DMS153 (cell line): ENCODE data around the gene MCTP1.

Source experiments
- DNase-seq: peaks from one replicate; lab custom pipeline; 2025; lab: John Stamatoyannopoulos, UW

Gene MCTP1

GRCh38 chr5:94759961-94760360, 524.9 kb downstream of the MCTP1 start:
- DNase-seq: no peak

DNA sequence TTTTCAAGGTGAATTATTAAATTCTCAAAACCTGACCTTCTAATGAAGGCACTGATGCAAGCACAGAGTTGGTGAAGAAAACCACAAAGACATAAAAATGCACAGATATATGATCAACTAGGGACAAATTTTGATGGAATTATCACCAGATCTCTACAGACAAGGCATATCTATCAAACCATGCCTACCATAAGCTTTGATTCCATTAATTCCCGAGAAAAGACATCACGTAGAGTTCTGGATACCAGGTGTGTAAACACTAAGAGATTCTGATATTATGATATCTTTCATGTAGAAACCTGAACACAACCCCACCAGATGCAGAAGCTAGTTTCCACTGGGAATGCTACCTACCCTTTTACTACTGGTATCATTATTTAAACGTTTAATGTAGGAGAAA, 525.9 kb downstream of the MCTP1 start:
- DNase-seq: no peak

DNA sequence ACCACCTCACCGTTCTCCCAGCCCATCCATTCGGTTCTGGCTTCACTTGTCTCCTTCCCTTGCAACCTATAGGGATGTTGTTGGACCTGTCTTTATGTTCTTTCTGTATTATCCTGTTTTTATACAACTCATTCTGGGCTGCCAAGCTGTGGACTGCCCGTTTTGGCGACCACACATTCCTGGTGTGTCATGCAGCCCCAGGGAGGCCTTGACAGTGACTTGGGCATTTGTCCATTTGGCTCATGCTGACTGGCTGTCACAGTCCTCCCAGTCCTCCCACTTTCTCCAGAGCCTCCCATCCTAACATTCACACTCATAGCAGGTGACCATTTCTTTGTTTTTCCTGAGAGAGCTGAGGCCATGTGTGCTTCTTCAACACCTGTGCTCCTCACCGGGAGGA, 530.1 kb downstream of the MCTP1 start:
- no peak for DNase-seq

- no peak for DNase-seq
Measured at GRCh38 chr5:94751460-94751859, 533.4 kb downstream of the MCTP1 start.

DNA sequence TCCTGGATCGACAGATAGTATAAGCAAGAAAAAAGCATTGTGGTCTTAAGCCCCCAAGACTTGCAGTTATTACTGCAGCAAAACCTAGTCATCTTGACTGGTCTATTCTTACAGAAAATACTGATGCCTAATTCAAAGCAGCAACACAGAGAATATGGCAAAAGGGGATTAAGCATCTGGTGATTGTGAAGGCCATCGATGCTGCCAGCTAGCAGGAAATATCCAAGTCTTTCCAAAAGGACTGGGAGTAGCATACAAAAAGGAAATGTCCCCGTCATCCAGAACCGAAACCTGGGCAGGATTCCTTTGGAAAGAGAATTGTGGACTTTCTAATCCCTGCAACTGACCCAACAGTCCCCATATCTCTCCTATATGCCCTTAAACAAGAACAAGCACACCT, 534.2 kb downstream of the MCTP1 start:
- DNase-seq: no peak

GRCh38 chr5:94749042-94749441, 535.9 kb downstream of the MCTP1 start:
- DNase-seq: no peak

DNA sequence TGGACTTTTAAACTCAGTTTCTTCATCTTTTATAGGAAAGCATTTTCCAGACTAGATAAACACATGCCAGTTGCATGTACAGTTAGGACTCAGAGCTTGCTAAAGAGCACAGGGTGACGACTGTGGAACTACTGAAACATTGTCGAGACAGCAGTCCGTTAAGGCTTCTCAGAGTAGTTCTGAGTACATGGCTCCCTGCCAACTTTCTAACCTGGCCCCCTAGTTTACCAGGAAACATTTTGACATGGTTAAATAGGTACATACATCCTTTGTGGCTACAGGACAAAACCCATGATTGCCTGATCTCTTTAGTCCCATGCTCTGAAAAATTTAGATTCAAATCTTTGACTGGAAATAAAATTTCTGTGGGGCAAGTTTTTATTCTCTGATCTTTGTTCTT, 536.7 kb downstream of the MCTP1 start:
- no peak for DNase-seq

DNA sequence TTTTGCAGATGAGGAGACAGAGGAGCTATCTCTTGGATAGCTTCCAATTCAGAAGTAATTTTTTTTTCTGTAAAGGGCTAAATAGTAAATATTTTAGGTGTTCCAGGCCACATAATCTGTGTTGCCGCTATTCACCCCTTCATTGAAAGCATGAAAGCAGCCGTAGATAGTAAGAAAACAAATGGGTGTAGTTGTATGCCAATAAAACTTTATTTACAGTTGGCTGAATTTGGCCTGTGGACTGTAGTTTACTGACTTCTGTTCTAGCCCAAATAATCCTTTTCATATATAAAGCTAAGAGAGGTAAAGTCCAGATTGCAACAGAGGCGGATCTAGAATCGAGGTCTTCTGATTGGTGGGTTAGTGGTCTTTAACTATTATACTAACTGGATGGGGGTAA, 537.5 kb downstream of the MCTP1 start:
- no peak for DNase-seq

GRCh38 chr5:94746731-94747124, 538.2 kb downstream of the MCTP1 start:
- no peak for DNase-seq

DNA sequence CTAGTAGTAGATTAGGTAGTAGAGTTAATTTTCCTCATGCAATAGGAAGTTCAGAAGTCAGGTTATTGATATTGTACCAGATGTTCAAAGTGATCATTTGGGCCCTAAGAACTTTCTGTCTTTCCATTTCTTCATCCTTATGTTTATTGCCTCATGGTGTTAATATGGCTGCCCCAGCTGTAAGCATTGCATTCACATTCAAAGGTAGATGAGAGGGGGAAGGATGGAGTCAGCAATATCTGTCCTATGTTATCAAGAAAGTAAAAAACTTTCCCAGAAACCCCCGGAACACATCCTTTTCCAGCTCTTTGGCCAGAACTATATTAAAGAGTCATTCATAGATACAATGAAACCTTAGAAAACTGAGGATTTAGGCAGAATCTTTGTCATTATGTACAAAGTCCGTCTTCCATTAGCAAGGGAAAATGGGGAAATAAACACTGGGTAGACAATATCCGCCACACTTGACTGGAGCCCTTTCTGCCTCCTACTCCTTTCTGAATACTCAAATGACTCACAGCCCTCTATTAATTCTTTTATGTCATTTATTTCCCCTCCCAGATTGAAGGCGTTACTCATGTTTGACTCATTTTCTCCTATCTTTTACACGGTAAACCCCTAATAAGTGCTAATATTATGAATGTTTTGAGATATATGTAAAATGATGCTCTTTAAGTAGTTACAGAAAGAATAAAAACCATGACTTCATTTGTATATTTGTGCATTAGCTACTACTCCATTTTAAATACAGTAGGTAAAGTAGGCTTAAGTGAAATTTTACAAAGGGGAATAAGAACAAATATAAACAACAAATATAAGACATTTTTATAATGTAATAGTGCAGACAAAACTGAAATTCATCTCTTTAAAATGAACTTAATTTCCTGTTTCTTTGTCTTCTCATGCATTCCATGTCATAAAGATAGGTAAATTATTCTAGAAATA, 538.8 kb downstream of the MCTP1 start:
- DNase-seq: no peak

DNA sequence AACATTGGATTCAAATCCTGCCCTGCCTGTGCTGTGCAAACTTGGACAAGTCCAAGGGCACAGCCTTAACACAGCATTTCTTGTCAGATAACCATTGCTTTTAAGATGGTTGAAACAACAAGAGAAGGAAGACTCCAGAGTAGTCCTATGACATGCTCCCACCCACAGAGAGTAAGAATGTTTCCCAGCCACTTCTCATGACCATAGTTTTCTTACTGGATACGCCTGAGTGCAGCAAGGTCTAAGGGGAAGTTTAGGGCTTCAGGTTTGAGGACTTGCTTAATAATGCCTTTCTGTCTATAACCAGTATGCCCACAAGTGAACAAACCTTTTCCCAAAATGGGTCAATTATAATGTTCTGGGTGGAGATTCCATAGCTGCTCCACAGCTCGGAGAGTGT, 540.0 kb downstream of the MCTP1 start:
- no peak for DNase-seq

DNA sequence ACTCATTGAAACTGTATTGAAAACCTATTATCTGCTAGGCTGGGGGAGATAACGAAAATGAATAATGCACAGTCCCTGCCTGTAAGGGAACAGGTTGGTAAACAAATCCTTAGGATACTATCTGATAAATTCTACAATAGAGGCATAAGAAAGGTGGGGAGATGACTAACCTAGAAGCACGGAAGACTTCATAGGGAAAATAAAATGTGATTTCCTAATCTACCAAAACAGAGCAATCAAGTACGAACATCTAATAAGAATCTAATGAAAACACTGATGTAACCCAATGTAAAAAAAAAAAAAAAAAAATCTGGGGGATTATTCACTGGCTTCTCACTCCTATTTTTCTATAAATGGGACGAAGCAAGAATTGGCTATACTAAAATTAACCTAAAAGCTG, 542.0 kb downstream of the MCTP1 start:
- DNase-seq: no peak

DNA sequence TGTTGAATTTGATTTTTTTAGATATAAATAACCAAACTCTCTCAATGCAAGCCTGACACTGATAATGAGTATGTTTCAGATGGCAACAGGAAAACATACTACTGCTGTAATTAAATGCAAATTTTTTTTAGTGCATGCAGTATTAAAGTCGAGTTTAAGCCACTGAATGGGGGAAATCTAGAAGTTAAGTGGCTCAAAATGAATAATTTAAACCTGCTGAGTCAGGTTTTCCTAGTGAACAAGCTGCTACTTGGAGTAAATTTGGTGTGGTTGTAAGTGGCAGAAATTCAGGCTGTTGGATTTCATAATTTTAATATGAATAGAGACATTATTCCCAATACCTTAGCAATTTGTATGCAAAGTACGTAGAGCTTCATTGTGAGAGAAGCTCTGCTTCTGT, 544.6 kb downstream of the MCTP1 start:
- DNase-seq: no peak

- no peak for DNase-seq
Measured at GRCh38 chr5:94736498-94736897, 548.4 kb downstream of the MCTP1 start.

DNA sequence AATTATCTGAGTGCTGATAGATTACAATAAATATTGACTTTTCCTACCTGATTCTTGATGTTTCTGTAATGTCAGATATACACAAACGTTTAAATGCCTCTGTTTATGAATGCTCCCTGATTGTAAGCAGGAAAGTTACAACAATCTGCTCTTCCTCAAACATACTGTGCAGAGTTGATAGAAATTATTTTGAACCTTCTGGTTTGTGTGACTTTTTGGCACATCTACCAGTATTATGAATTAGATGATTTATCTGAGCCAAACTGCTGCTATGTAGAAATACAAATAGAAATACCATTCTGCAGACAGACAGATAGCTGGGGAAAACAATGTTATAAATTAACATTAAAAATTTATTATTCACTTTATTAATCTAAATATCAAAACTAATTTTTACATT, 553.4 kb downstream of the MCTP1 start:
- no peak for DNase-seq

- no peak for DNase-seq
Measured at GRCh38 chr5:94725142-94725541, 559.8 kb downstream of the MCTP1 start.

DNA sequence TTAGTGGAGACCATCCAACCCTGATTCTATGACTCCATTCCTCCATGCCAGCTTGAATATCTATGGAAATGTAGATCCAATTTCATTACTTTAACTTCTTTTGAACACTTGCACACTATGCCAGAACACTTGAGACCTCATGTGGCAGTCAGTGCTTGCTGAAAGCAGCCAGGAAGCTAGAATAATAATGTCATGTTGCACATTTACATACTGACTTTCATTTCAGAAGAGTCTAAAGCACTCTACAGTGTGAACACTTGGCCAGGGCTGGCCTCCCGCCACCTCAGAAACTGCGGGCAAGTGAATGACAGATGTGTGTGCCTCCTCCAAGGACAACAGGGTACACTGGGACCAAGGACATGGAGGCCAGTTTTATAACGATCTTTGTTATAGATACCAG, 569.1 kb downstream of the MCTP1 start:
- no peak for DNase-seq

DNA sequence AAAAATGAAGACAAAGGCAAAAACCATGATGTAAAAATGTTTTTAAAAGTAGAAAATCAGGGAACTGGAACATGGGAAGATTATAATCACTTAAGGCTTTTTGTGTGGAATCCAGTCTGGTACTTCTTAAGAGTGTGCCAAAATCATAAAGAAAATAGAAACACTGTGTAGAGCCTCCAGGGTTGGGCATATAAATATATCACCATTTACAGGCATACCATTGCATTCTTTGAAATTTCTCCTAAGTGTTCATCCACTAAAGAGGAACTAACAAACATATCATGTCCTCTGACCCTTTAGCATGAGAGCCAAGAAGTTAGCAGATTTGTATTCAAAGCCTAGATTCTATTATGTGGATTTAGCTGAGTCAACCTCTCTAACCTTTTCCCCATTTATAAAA, 573.1 kb downstream of the MCTP1 start:
- no peak for DNase-seq

GRCh38 chr5:94709277-94709676, 575.6 kb downstream of the MCTP1 start:
- no peak for DNase-seq

DNA sequence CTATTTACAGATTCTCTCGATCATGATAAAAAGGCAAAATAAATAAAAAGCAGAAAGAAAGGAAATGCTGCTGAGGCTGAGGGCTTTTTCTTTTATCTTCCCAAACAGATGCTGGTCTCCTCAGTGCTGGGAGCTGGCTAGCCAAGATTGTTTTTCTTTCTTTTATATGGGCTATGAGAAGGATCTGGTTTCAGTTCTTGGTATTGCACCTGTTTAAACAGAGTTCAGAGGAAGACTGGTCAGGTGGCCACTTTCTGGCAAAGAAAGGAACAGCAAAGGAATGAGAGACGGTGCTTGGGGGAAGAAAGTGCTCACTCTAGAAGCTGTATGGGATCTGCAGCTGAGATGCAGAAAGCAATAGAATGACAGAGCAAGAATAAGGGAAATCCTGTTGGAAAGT, 577.5 kb downstream of the MCTP1 start:
- DNase-seq: no peak

DNA sequence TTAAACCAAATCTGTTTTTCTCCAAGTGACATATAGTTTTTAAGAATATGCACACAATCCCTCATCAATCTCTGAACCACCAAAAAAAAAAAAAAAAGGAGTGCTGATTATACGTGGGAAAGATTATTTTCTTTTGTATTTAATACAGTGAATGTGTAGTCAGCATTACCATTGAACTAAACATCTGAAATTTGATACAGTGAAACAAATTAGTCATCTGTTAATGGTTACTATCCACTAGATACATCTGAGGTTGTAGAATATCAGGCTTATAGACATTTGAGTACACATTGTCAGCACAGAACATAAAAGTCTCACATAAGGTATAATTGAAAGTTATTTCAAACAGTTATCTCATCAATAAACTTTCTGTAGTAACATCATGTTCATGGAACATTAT, 579.5 kb downstream of the MCTP1 start:
- DNase-seq: no peak

GRCh38 chr5:94702729-94703128, 582.2 kb downstream of the MCTP1 start:
- DNase-seq: no peak

GRCh38 chr5:94700592-94700991, 584.3 kb downstream of the MCTP1 start:
- DNase-seq: no peak

GRCh38 chr5:94699562-94699961, 585.3 kb downstream of the MCTP1 start:
- DNase-seq: no peak
